ENCODE data around the gene CLUH.

The CLUH gene

DNA sequence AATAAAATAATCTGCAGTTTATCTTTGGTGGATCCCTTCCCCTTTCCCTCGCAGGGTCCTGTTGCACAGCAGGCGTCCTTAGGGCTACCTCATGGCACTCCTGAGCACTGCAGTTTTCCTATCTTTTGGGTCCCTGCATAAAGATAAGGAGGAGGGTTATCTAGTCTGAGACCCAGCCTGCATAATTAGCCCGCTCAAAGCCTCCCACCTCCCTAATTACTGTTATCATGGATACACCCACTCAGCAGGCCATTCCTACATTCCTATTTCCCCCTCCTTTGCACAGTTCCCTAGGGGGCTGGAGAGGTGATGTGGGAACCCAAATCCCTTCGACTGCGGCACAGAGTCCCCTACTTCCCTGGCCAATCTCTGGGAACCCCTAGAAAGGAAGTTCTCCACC, 5.1 kb upstream of the CLUH start:
- no peak for DNase-seq

- no peak for DNase-seq
These were observed 2.3 kb upstream of the CLUH start for GRCh38 chr17:2713881-2714280.

DNA sequence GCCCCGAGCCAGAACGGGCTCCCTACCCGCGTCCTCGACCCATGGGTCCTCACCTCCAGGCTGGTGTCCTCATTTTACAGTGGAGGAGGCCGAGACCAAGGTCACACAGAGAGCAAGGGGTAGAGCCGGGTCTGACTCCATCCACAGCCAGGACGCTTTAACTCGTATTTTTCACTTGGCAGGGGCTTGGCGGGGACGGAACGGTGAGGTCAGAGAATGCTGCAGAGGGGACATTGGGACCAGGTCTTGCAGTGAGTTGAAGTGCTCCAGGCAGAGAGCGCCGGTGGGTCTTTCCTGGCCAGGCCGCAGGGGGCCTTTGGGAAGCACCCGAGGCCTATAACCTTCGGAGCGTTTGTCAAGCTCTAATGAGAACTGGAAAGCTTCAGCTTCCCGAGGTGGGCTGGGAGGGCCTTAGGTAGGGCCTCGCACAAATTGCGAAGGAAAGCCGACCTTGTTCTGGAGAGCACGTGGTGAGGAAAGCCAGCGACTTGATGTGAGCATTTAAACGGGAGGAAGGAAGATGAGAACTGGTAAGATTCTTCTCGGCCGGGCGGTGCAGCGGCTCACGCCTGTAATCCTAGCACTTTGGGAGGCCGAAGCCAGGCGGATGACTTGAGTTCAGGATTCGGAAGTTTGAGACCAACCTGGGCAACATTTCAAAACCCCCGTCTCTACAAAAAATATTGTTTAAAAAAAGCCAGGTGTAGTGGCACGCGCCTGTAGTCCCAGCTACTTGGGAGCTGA, 908 bp upstream of the CLUH start:
- DNase-seq: no peak

- DNase-seq: peak; percentile 49
These were observed 559 bp downstream of the CLUH start for GRCh38 chr17:2710803-2711607.

GRCh38 chr17:2710071-2710802, 1.3 kb downstream of the CLUH start:
- DNase-seq: no peak

- no peak for DNase-seq
These were observed 2.3 kb downstream of the CLUH start for GRCh38 chr17:2709183-2709661.

GRCh38 chr17:2708585-2709182, 2.9 kb downstream of the CLUH start:
- DNase-seq: no peak

- DNase-seq: no peak
These were observed 3.6 kb downstream of the CLUH start for GRCh38 chr17:2707721-2708584.

DNA sequence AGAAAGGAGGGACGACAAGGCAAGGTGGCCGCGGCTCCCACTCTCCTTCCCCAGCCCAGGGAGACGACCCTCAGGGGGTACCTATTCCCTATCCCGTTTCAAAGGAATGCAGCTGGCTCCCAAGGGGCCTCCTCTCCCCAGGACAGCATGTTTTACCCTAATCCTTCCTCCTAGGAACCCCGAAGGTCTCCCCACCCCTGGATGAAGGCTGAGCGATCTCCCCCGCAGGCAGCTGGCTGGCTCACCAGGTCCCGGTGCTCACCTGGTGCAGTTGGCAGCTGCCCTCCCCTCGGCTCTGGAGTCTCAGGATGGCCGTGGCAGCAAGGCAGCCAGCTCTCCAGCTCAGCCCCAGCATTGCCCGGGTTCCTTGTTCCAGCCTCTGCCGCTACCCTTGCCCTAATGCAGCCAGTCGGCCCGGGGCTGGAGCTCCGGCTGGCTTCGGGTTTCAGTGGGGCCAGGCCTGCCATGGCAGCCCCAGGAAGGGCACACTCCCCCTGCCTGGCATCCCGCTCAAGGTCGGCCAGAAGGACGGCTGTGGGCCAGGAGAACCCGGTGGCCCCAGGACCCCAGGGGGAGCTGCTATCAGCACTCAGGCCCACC, 4.6 kb downstream of the CLUH start:
- no peak for DNase-seq

GRCh38 chr17:2705888-2706795, 5.4 kb downstream of the CLUH start:
- DNase-seq: no peak

DNA sequence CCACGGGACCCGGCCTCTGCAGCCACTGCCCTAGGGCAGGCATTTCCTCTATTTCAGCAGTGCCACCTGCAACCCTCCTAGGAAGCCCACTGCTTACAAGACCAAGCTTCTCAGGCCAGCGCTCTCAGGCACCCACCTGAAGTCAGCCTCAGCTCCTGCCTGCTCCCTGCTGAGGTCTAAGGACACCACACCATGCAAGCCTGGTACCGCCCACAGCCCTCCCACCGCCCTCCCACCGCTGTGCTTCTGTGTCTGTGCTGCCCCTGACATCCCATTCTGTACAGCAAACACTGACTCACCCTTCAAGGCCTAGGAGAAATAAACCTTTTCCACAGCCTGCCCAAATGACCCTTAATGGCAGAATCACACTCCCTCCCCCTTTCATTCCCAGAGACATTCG, 6.3 kb downstream of the CLUH start:
- no peak for DNase-seq

- no peak for DNase-seq
These were observed 6.7 kb downstream of the CLUH start for GRCh38 chr17:2704890-2705248.

DNA sequence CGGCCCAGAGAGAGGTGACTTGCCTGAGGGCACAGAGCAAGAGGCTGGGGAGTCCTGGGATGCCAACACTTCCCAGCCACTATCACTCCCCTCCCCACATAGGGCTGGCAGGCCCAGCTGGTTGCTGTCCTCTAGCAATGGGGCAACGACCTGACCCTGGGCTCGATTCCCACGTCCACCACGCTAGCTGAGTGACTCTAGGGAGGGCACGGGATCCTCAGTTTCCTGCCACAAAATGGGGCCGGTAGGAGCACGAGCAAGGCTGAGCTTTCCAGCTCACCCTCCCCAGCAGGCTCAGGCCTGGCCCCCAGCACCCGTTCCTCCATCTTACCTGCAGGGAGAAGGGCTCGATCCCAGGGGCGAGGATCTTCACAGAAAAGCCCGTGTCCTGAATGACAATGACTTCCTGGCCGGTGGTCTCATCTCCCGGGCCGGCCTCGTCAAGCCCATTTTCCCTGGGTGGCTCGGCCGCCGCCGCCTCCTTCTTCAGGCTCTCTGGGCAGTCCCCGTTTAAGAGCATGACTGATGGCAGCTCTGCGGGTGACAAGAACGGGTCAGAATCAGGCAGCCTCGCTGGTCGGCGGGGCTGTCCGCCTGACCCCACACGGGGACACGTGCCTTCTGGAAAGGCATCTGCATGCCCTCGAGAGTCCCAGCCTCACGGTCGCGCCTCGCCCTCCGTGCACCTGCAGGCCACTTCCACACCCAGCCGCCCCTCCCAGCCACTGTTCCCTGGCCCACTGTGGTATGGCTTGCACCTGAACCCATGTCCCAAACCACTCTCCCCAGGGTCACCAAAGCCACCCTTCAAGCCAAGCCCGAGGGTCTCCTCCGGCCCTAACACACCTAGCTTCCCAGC, 7.3 kb downstream of the CLUH start:
- no peak for DNase-seq

- DNase-seq: no peak
These were observed 8.0 kb downstream of the CLUH start for GRCh38 chr17:2703606-2704005.

DNA sequence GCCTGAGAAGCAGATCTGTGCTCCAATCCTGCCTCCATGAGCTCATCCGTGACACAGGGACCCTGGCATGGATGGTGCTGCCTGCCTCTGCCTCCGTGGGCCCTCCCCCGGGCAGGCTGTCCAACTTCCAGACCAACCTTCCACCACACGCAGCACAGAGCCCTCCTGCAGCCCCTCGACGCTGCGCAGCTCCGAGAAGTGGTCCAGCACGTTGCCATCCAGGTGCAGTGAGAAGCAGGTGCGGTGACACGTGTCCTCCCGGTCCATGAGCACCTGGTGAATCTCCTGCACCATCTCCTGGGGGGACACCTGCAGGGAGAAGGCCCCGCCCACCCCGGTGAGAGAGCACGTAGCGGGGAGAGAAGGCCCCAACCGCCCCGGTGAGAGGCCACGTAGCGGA, 8.4 kb downstream of the CLUH start:
- peak; percentile 8 for DNase-seq

GRCh38 chr17:2701996-2702741, 9.4 kb downstream of the CLUH start:
- DNase-seq: peak; percentile 13

GRCh38 chr17:2701161-2701995, 10.2 kb downstream of the CLUH start:
- DNase-seq: peak; percentile 15
